A673 (cell line): ENCODE results near the gene C4A. TPM values are rescaled to one million over a fixed set of nuclear protein-coding genes. Genes with fewer than 3 reads are reported as not detected.
"Not testable (repeated sequence)": the region's sequence is repeated elsewhere in the genome, so short reads cannot be mapped to it uniquely, and the experiment has no call there.

Source experiments
- BruUV-seq: library from RNA; stranded (reverse); fragments of 400-500 nt; replicated peaks from 2 replicates; lab custom pipeline; 2021; lab: Mats Ljungman, UMichigan
- CTCF ChIA-PET: fragments of 300-600 bp; sonication (Branson Sonifier 250); formaldehyde crosslinking; loops from one replicate; lab custom pipeline; 2022; ENCODE audit warnings: antibody characterized with exemption; lab: Charles Lee
- POLR2A ChIA-PET: fragments of 300-600 bp; sonication (Branson Sonifier 250); formaldehyde crosslinking; loops from one replicate; lab custom pipeline; 2022; ENCODE audit warnings: antibody characterized with exemption; ENCODE audit not compliant: low non-redundant PET; lab: Charles Lee
- DNase-seq: peaks from one replicate; pipeline ENCODE4 v3.0.0-alpha.2; 2015; ENCODE audit warnings: low spot score
- H3K27ac ChIP-seq: fragments of 200-600 bp; sonication (generic); 2 replicates; pipeline ENCODE4 v1.5.1; 2016; ENCODE audit warnings: mixed run types, low read depth, mild to moderate bottlenecking, mixed read lengths, antibody characterized with exemption, low read length; ENCODE audit not compliant: poor library complexity, severe bottlenecking
- H3K27me3 ChIP-seq: fragments of 200-600 bp; sonication (generic); replicated peaks from 2 replicates; pipeline ENCODE4 v1.6.1; 2017; ENCODE audit warnings: mixed run types, low read depth, mild to moderate bottlenecking, mixed read lengths, antibody characterized with exemption, low read length; ENCODE audit not compliant: insufficient read depth, poor library complexity
- H3K36me3 ChIP-seq: fragments of 200-600 bp; sonication (generic); 2 replicates; pipeline ENCODE4 v1.6.1; 2016; ENCODE audit warnings: mixed run types, mild to moderate bottlenecking, mixed read lengths, antibody characterized with exemption, low read length; ENCODE audit not compliant: insufficient read depth, poor library complexity, severe bottlenecking
- H3K4me1 ChIP-seq: fragments of 200-600 bp; sonication (generic); 2 replicates; pipeline ENCODE4 v1.6.1; 2017; ENCODE audit warnings: mixed run types, mild to moderate bottlenecking, mixed read lengths, antibody characterized with exemption, low read length; ENCODE audit not compliant: insufficient read depth, poor library complexity, severe bottlenecking
- H3K4me3 ChIP-seq: fragments of 200-600 bp; sonication (generic); 2 replicates; pipeline ENCODE4 v1.5.1; 2016; ENCODE audit warnings: low read depth, mixed run types, mild to moderate bottlenecking, mixed read lengths, low read length; ENCODE audit not compliant: poor library complexity, severe bottlenecking
- H3K9me3 ChIP-seq: fragments of 200-600 bp; sonication (generic); 2 replicates; pipeline ENCODE4 v1.6.1; 2016; ENCODE audit warnings: mixed run types, low read depth, mild to moderate bottlenecking, mixed read lengths, antibody characterized with exemption, low read length; ENCODE audit not compliant: poor library complexity, severe bottlenecking
- EZH2 ChIP-seq: fragments of 200-600 bp; sonication (generic); IDR thresholded peaks from 2 replicates; pipeline ENCODE4 v1.6.1; 2017; ENCODE audit warnings: borderline replicate concordance, low read depth, mild to moderate bottlenecking, mixed read lengths, antibody characterized with exemption, low read length; ENCODE audit not compliant: poor library complexity, severe bottlenecking
- intact Hi-C: fragments of 100-400 bp; cut with micrococcal nuclease; formaldehyde crosslinking; loops from one replicate; pipeline ENCODE4 v1.10.0; 2022; ENCODE audit not compliant: unreplicated experiment
- total RNA-seq: library from RNA; stranded (reverse); gene quantifications from 2 replicates; pipeline ENCODE4 v1.2.3, GENCODE V29; 2021
- TF ChIP-seq, protein P1 (sequence below): fragments of 300-800, 200-600 bp; sonication (generic); conservative IDR thresholded peaks from 2 replicates; pipeline ENCODE4 v1.5.1; 2017; ENCODE audit warnings: low read depth, mild to moderate bottlenecking, antibody characterized with exemption, low read length, moderate library complexity, mixed read lengths

Gene C4A
- total RNA-seq, 1 experiment from 2014 or later: 4.6 TPM

DNA sequence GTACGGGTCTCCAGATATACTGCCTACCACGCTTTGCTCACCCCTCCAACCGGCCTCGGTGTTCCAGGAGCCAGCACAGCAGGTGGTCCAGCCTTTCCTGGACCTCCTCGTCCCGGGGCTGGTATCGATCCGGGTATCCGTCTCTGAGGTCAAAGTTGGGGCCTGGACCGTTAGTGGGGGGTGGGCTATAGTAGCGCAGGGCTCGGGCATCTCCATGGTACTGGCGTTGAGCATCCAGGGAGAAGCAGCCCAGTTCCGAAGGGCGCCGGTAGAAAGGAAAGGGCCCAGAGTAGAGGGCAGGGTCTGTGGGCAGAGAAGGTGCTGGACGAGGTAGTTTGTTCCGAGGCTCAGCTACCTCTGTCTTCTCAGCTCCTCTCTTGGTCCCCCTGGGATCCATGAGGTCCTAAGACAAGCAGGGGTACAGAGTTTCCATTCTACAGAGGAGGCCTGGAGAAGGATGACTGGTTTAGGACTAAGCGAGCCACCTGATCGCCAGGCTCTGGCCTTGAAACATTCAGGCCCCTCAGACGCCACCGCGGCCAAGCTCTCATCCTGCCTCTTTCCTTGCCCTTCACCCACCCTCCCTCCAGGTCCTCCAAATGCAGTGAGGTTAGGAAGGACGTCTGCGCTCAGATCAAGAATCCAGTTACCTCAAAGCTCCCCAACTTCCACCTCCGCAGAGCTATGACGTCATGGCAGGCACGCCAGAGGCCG is 10.4 kb upstream of the C4A start:
- H3K4me3 ChIP-seq: peak overlapping the region; percentile 65
- POLR2A ChIA-PET: interaction anchor here (0.5 kb wide), 1 partner anchor 268 kb away, joined by 4 read pairs; the partner anchor contains the start of gene ABHD16A
- peak overlapping the region; percentile 93 for H3K27ac ChIP-seq
- intact Hi-C loops: no loop called here
- BruUV-seq: TSS peak; percentile 72
- no peaks in the 10 kb centered on the region for H3K9me3 ChIP-seq
- CTCF ChIA-PET: interaction anchor here (0.6 to 0.8 kb wide), 2 partner anchors 19 to 175 kb away, joined by 4 to 6 read pairs; no protein-coding TSS in a partner anchor
- H3K4me1 ChIP-seq: peaks cover 19% of the 10 kb centered on the region
- no peaks in the 10 kb centered on the region for H3K27me3 ChIP-seq
- DNase-seq: no peak
- H3K36me3 ChIP-seq: peaks cover 34% of the 10 kb centered on the region
- TF ChIP-seq, protein P1, sequence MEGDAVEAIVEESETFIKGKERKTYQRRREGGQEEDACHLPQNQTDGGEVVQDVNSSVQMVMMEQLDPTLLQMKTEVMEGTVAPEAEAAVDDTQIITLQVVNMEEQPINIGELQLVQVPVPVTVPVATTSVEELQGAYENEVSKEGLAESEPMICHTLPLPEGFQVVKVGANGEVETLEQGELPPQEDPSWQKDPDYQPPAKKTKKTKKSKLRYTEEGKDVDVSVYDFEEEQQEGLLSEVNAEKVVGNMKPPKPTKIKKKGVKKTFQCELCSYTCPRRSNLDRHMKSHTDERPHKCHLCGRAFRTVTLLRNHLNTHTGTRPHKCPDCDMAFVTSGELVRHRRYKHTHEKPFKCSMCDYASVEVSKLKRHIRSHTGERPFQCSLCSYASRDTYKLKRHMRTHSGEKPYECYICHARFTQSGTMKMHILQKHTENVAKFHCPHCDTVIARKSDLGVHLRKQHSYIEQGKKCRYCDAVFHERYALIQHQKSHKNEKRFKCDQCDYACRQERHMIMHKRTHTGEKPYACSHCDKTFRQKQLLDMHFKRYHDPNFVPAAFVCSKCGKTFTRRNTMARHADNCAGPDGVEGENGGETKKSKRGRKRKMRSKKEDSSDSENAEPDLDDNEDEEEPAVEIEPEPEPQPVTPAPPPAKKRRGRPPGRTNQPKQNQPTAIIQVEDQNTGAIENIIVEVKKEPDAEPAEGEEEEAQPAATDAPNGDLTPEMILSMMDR: no peak
- TF ChIP-seq EZH2: no peak

GRCh38 chr6:31971993-31972708 is 9.7 kb upstream of the C4A start, which contains the start of gene DXO:
Gene DXO (minus strand): TSS chr6:31972138. CDS start chr6:31971675, 463 bp downstream.
- BruUV-seq: no TSS peak
- Histone ChIP-seq H3K4me1 (peaks cover 19% of the 10 kb centered on the region), H3K9me3 (no peaks in the 10 kb centered on the region), H3K27ac (peak within 1 kb of the TSS; percentile 93), H3K4me3 (peak within 1 kb of the TSS; percentile 65), H3K27me3 (no peaks in the 10 kb centered on the region), H3K36me3 (peaks cover 29% of the 10 kb centered on the region)
- peak; percentile 99 for DNase-seq
- intact Hi-C loops: no loop called here
- TF ChIP-seq EZH2: no peak
- TF ChIP-seq, protein P1: no peak
- POLR2A ChIA-PET: interaction anchor here (0.5 to 0.6 kb wide), 3 partner anchors 226 to 474 kb away, joined by 4 to 9 read pairs (median 8); partner anchors contain the start of gene ABHD16A
- CTCF ChIA-PET: interaction anchor here (0.8 kb wide), 1 partner anchor 20 kb away, joined by 4 read pairs; no protein-coding TSS in a partner anchor

GRCh38 chr6:31972709-31973350 is 9.0 kb upstream of the C4A start:
- Histone ChIP-seq H3K4me1 (peaks cover 19% of the 10 kb centered on the region), H3K9me3 (no peaks in the 10 kb centered on the region), H3K36me3 (peaks cover 22% of the 10 kb centered on the region), H3K4me3 (peak overlapping the region; percentile 65), H3K27me3 (no peaks in the 10 kb centered on the region), H3K27ac (peak overlapping the region; percentile 93)
- TF ChIP-seq, protein P1: no peak
- TF ChIP-seq EZH2: no peak
- DNase-seq: no peak
- intact Hi-C loops: no loop called here
- CTCF ChIA-PET: no interaction called here
- POLR2A ChIA-PET: interaction anchor here (0.5 to 0.6 kb wide), 2 partner anchors 227 to 474 kb away, joined by 8 to 9 read pairs; no protein-coding TSS in a partner anchor
- BruUV-seq: TSS peak; percentile 55

DNA sequence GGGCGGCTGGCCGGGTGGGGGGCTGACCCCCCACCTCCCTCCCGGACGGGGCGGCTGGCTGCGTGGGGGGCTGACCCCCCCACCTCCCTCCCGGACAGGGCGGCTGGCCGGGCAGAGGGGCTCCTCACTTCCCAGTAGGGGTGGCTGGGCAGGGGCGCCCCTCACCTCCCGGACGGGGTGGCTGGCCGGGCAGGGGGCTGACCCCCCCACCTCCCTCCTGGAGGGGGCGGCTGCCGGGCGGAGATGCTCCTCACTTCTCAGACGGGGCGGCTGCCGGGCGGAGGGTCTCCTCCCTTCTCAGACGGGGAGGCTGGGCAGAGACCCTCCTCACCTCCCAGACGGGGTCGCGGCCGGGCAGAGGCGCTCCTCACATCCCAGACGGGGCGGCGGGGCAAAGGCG is 5.8 kb upstream of the C4A start:
- BruUV-seq, CTCF ChIA-PET, intact Hi-C loops: not testable (repeated sequence)

More for the DNA sequence above, 5.8 kb upstream of the C4A start:
- H3K27me3 ChIP-seq, H3K4me3 ChIP-seq, H3K36me3 ChIP-seq, H3K27ac ChIP-seq, POLR2A ChIA-PET, DNase-seq, H3K9me3 ChIP-seq: not testable (repeated sequence)
- peaks cover 12% of the 10 kb centered on the region for H3K4me1 ChIP-seq
